Stimulated activated naive CD4-positive, alpha-beta T cell treated with Interleukin-2 at 50 U/mL for 16 hours (primary cell): ENCODE measurements around the gene ANP32B.
"Not testable (repeated sequence)": the region's sequence is repeated elsewhere in the genome, so short reads cannot be mapped to it uniquely, and the experiment has no call there.

Experiments
- DNase-seq: peaks from one replicate; lab custom pipeline; 2025; lab: John Stamatoyannopoulos, UW

The ANP32B gene

DNA sequence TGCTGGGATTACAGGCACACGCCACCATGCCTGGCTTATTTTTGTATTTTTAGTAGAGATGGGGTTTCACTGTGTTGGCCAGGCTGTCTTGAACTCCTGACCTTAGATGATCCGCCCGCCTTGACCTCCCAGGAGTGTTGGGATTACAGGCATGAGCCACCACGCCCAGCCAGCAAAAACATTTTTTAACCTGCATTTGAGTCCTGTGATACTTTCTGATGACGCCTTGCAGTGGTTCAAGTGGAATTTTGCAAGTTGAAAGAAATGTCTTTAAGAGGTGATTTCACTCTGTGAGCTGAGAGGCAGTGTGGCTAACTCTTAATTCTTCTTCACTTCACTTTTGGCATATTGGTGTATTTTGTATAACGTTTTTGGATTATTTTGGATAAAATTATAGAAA is 9.1 kb downstream of the ANP32B start:
- no peak for DNase-seq

DNA sequence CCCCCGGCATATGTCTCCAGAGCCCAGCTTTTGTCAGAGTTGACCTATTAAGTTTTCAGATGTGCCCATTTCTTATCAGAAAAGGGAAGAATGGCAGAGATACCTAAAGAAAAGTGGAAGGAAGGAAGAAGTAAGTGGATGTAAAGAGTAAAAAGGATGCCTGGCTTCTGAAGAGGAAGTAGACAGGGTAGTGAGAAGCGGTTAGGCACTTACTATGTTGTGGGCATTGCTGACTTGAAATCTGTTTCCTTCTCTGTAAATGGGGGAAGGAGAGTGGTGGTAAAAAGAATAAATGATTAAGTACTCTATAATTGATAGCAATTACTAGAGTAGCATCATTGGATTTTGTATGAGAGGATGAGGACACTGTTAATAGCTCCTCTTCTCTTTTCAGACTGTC is 9.9 kb downstream of the ANP32B start:
- DNase-seq: no peak

DNA sequence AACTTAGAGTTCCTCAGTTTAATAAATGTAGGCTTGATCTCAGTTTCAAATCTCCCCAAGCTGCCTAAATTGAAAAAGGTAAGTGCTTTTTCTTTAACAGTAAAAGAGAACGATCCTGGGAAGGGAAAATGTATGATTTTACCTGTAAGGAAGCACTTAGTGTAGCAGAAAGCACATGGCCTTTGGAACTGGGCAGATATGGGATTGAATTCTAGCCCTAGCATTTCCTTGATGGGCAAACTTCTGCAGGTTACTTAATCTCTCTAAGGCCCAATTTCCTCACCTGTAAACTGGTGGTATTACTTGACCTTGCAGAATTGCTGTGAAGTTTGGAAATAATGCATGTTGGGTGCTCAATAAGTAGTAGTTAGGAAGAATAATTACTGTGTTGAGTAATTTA is 11.6 kb downstream of the ANP32B start:
- no peak for DNase-seq

DNA sequence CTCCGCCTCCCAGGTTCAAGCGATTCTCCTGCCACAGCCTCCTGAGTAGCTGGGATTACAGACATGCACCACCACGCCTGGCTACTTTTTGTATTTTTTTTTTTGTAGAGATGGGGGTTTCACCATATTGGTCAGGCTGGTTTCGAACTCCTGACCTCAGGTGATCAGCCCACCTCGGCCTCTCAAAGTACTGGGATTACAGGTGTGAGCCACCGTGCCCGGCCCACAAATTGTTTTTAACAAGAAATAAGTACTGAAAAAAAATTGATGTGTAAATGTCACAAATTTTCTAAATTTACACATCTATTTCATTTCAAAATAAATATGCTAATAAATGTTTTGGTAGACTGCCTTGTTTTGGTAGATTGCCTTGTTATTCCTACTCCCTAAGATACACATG is 13.5 kb downstream of the ANP32B start:
- DNase-seq: not testable (repeated sequence)

DNA sequence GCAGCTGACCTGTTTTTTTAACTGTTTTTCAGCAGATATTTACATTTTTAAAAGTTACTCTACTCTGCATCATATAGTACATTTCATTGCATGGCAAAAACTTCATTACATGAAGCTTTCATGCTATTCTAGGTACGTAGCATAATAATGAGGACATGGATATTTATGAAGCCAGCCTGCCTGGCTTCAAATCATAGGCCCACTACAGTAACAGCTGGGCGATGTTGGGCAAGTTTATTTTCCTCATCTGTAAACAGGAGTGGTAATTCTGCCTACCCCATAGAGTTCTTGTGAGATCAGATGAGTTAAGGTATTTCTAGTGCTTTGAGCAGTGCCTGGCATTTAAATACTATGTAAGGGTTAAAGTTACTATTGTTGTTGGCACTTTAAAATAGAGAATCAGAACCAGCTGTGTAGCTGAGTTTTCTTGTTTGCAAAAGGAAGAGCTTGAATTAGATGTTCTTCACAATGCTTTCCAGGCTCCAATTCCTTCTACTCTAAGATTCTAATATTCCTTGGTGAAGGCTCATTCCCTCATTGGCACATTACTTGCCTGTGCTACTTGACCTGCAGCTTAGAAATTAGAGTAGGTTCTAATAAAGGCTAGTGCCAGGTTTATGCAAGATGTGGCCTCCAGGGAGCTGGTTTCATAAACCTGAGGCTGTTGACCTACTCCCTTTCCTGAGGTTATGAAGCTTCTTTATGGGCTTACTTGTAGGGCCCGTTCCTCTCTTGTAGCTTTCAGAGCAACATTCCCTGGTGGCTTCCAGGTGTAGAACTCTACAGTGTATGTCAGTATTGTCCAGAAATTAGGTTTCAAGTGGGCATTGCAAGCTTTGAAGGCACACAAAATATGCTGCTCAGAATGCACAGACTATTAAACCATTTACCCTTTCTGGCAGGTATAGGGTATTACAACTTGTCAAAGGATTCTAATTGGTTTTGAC is 14.5 kb downstream of the ANP32B start:
- DNase-seq: no peak

DNA sequence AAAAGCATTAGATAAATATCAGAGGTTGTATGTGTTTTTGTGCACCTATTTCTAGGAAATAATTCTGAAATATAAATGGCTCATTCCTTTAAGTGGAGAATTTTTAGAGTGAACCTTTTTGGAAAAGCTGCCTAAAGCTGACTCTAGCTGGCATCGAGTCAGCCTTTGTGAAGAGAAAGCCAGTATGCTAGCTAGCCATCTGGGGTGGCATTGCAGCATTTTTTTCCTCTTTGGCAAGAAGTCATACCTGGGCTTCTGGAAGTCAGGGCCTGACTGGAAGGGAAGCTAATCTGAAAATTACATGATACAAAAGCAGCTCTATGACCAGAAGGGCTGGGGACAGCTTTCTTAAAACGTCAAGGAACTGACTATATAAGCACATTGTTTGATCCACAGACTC is 19.7 kb downstream of the ANP32B start:
- DNase-seq: no peak

DNA sequence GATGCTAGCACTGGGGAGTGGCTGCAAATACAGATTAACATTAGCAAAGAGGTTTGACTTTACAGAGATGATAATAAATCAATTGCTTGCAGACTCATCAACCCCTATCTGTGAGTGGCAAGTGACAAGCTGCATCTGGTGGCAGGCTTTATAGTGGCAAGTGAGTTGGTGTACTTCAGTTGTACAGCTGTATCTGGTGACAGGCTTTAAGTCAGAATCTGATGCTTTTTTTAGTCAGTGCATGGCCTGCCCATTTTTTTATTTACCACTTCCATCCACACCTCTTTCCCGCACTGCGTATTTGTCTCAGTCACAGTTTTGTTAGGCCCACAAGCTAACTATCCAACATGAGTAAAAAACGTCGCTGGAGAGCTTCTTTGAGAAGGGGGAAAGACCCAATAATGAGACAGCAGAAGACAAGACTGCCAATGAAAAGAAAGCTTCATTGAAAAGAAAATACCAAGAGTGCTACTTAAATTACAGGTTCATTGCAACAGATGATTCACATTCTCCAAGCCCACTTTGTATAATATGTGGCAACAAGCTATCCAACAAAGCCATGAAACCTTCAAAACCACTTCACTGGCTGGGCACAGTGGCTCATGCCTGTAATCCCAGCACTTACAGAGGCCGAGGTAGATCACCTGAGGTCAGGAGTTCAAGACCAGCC is 23.1 kb downstream of the ANP32B start:
- no peak for DNase-seq

DNA sequence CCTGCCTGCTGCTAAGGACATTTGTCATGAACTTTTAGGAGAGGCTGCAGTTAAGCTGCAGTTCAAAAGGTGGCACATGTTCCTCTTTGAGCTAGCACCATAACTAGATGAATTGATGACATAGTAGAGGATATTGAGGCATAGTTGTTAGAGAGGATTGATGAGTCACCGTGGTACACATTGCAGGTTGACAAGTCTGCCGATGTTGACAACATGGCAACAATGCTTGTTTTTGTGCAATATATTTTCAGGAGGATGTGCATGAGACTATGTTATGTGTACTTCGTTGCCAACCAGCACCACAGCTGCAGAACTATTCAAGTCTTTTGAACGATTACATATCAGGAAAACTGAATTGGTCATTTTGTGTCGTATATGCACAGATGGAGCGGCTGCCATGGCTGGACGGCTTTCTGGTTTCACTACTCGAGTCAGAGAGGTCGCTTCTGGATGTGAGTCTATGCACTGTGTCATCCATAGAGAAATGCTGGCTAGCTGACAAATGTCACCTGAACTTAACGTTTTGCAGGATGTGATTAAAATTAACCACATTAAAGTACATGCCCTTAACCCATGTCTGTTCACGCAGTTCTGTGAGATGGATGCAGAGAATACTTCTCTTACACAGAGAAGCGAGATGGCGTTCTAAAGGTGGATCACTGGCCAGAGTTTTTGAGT is 24.2 kb downstream of the ANP32B start:
- no peak for DNase-seq

DNA sequence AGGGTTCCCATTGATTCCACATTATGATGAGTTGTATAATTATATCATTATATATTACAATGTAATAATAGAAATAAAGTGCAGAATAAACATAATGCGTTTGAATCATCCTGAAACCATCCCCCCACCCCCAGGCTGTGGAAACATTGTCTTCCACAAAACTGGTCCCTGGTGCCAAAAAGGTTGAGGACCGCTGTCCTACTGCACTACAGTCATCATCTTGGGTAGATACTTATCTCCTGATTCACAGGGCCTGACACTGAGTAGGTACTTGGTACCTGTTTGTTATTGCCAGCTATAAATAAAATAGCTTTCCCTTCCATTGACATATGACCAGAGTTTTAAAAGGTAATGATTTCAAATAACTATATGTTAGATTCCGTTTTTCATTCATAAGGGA is 25.6 kb downstream of the ANP32B start:
- no peak for DNase-seq

DNA sequence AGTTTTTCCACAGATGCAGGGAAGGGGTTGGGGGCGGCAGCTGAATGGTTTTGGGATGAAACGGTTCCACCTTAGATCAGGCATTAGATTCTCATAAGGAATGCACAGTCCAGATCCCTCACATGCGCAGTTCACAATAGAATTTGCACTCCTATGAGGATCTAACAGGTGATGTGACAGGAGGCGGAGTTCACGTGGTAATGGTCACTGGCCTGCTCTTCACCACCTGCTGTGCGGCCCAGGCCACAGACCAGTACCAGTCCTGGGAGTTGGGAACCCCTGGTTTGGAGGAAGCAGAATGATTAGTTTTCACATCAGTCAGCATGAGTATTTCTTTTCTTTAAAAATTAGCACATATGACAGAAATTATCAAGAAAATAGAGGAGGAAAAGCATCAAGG is 26.3 kb downstream of the ANP32B start:
- no peak for DNase-seq

DNA sequence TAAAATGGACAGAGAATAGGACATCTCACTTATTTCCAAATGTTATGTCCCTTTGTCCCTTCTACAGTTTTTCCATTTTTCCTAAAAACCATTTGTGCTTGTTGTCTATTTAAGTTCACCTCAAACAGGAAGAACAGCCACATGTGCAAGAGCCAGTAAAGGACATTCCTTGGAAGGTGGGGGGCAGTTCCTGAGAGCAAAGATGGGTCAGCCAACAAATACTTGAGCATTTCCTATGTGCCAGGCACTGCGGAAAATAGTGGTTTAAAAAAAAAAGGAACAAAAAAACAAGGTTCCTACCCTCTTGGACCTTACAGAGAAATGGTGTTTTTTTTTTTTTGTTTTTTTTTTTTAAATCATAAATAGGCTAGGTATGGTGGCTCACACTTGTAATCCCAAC is 26.8 kb downstream of the ANP32B start:
- no peak for DNase-seq

DNA sequence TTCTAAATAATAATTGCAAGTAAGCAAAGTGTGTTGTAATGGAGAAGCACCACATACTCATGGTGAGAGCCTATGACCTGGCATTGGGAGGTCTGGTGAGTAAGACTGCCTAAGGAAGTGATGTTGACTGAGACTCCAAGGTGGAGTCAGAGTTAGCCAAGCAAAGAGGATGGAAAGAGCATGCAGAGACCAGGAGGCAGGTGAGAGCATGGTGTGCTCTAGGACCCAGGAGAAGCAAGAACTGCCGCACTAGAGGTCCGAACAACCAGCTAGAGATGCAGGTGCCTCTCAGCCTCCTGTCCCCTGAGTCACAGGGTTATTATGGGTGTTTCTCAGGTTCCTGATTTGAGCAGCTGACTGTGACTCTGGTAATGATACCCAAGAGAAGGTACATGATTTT is 27.3 kb downstream of the ANP32B start:
- DNase-seq: no peak

DNA sequence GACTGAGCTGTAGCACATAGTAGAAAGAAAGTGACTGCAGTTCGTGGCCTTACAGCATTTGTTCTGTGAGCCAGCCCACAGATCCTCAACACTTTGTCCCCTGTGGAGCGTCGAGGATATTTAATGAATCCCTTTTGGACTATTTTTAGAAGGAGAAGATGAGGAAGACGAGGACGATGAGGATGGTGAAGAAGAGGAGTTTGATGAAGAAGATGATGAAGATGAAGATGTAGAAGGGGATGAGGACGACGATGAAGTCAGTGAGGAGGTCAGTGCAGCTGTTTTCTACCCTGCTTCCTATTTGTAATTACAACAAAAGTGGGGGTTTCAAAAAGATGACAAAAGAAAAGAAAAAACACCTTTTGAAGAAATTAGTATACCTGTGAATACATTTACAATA is 28.0 kb downstream of the ANP32B start:
- DNase-seq: no peak

DNA sequence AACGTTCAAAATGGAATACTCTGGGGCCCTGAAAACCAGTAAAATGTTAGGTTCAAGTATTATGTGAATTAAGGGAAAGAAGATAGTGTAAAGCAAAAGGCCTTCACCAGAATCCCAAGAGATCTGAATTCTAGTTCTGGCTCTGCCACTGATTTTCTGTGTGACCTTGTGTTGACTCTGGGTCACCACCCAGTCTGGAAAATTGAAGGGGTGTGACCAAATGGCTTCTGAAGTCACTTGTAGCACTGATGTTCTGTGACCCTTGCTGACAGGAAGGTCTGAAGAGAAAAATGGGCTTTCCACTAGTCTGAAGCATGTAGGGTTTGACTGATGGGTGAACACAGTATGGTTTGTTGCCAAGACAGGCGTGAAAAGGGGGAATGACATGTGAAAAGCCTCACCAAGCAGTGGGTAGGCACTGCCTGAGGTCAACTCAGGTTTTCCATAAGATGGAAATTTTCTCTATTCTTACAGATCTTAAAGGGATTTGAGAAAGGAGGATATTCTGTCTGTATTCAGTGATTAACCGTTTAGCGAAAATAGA is 33.1 kb downstream of the ANP32B start:
- no peak for DNase-seq

DNA sequence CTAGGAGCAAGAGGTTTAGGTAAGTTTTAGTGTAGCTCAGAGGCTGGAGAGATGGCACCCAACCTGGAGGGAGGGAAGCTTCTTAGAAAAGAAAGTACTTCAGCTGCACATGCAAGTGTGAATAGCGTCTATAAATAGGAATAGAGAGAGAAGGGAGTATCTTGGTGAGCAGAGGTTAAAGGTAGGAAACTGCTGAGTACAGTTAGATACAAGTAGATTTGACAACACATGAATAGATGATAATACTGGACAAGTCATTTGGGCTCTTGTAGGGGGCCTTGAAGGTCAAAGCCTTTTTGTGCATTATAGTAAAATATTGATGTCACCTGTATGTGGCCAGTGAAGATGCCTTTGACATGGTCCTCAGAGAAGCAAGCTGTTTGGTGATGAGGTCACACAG is 34.2 kb downstream of the ANP32B start:
- no peak for DNase-seq

DNA sequence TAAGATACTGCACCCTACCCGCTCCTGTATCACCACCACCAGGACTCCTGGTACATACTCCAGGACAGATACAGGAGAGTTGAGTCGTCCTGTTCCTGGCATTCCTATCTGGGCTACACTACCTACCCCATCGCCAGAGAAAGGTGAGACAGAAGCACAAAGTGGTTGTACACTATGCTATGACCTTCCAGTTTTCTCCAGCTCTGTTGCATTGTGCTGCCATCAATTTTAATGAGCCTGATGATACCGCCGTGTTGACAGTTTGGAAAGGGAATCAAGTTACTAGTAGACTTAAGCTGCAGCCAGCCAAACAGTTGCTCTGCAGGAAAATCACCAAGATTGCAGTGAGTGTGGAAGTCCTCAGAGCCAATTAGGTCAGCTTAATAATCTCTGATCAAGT is 35.2 kb downstream of the ANP32B start:
- no peak for DNase-seq

DNA sequence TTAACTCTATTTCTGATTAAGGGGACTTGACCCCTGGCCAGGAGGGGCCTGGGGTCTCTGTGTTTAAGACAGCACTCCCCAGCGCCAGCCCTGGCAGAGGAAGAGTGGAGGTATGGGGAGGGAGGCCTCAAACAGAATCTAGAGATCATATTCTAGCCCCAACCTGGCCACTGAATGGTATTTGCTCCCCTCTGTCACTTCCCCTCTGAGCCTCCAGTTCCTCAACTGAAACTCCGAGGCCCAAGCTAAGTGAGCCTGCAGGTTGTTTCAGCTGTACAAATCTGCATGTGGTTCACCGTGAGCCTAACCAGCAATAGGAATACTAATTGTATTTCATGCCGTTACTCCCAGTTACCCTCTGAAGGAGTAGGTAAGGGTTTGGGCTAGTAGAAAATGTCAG is 36.0 kb downstream of the ANP32B start:
- DNase-seq: no peak

DNA sequence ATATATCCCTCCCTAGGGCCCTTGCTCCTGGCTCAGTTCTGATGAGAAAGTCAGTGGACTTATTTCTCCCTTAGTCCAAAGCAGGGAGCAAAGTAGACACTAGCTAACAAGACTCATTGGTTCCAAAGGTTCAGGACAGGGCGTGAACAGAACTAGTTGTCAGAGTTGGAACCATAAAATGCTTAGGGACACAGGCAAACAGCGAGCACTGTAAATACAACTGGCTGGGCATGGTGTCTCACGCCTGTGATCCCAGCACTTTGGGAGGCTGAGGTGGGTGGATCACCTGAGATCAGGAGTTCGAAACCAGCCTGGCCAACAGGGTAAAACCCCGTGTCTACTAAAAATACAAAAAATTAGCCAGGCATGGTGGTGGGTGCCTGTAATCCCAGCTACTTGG is 36.7 kb downstream of the ANP32B start:
- not testable (repeated sequence) for DNase-seq

DNA sequence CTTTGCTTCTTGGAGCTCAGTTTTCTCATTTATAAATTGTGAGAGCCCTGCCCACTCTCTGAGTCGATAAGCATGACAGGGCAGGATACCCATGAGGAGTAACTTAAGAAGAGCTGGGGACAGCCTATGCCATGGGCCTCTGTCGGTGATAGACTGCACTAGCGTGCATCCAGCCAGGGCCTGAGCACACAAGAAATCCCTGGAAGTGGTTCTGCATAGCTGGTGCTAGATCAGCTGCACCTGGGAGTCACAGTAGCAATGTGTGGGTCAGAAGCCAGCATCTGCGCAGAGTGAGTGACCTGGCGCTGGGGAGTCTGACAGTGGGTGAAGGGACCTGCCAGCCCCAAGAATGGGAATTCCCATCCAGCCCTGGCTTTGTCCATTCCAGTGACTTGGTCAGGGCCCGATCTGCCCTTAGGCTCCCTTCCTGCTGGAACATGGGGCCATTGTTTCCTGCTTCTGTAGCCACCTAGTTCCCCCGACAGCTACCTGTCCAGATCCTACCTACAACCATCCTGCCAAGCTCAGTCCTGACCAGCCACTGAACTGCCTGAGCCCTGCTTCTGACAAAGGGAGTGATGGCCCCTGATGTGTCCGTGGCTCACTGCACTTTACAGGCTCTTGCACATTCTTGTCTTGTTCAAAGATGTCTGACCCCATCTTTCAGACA is 37.5 kb downstream of the ANP32B start:
- no peak for DNase-seq

DNA sequence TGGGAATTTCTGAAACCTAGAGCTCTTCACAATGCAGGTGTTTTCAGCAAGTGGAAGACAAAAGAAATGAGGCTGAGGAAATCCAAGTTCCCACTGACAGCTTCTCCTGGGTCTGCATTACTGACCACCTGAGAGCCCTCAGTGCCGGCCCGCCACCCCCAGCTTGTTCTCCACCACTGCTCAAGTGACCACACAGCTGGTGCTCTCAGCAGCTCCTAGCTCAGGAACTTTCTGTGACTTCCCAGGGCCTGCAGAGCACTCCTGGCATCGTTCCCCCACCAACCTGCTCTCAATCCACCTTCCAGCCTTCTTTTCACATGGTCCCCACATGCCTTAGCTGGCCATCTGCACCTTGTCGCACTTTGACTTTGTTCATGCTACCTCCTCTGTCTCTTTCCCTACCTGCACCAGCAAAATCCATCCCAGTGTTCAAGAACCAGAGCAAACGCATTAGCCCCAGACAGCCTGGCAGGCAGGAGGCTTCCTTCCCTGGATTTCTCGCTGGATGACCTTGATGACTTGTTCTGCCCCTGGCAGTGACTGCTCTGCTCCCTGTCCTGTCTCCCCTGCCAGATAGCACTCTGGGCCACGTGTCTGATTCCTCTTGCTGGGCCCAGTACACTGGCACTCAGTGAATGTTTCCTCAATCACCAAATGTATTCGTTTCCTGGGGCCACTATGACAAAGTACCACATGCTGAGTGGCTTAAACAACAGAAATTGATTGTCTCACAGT is 38.3 kb downstream of the ANP32B start:
- DNase-seq: no peak

DNA sequence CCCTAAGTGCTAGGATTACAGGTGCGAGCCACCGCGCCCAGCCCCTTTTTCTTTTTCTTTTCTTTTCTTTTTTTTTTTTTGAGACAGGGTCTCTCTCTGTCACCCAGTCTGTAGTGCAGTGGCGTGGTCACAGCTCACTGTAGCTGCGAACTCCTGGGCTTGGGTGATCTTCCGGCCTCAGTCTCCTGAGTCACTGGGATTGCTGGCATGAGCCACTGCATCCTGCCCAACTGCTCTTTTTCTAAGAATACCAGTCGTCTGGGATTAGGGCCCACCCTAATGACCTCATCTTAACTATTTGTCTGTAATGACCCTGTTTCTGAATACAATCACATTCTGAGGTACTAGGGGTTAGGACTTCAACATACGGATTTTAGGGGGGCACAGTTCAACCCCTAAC is 39.3 kb downstream of the ANP32B start:
- DNase-seq: no peak
